MCF 10A (cell line): ENCODE measurements around the gene WDPCP. TPM values are rescaled to one million over a fixed set of nuclear protein-coding genes. Genes with fewer than 3 reads are reported as not detected.

Experiments
- BruUV-seq: library from RNA; stranded (reverse); fragments of 400-500 nt; replicated peaks from 2 replicates; lab custom pipeline; 2021; lab: Mats Ljungman, UMichigan
- CTCF ChIA-PET: fragments of 300-600 bp; sonication (Branson Sonifier 250); formaldehyde crosslinking; extraction: SDS; loops from one replicate; lab custom pipeline; 2021; ENCODE audit warnings: antibody characterized with exemption, inconsistent platforms; lab: Yijun Ruan, JAX
- POLR2A ChIA-PET: fragments of 300-600, 350-650 bp; sonication (Branson Sonifier 250); formaldehyde crosslinking; extraction: SDS; loops from one replicate; lab custom pipeline; 2020; ENCODE audit warnings: antibody characterized with exemption, inconsistent platforms; lab: Yijun Ruan, JAX
- DNase-seq: peaks from one replicate; pipeline ENCODE4 v3.0.0-alpha.2; 2018; ENCODE audit not compliant: unreplicated experiment
- H3K27ac Mint-ChIP-seq: one replicate; pipeline ENCODE4 v1.8.0; 2022; ENCODE audit warnings: mild to moderate bottlenecking, low read depth, mixed read lengths; ENCODE audit not compliant: unreplicated experiment
- H3K27me3 Mint-ChIP-seq: one replicate; pipeline ENCODE4 v1.8.0; 2022; ENCODE audit warnings: mixed read lengths; ENCODE audit not compliant: insufficient read depth, unreplicated experiment
- H3K36me3 Mint-ChIP-seq: one replicate; pipeline ENCODE4 v1.8.0; 2022; ENCODE audit warnings: mild to moderate bottlenecking, moderate library complexity, mixed read lengths; ENCODE audit not compliant: insufficient read depth, unreplicated experiment
- H3K4me1 Mint-ChIP-seq: one replicate; pipeline ENCODE4 v1.8.0; 2022; ENCODE audit warnings: mixed read lengths; ENCODE audit not compliant: insufficient read depth, unreplicated experiment
- H3K4me3 Mint-ChIP-seq: one replicate; pipeline ENCODE4 v1.8.0; 2022; ENCODE audit warnings: mild to moderate bottlenecking, moderate library complexity, mixed read lengths; ENCODE audit not compliant: unreplicated experiment
- H3K9me3 Mint-ChIP-seq: one replicate; pipeline ENCODE4 v1.8.0; 2022; ENCODE audit warnings: mixed read lengths; ENCODE audit not compliant: unreplicated experiment
- CTCF ChIP-seq: fragments of 200-600 bp; IDR thresholded peaks from one replicate; pipeline ENCODE4 v1.8.0; 2022; ENCODE audit warnings: antibody characterized with exemption, mild to moderate bottlenecking; ENCODE audit not compliant: unreplicated experiment
- intact Hi-C: fragments of 100-400 bp; cut with micrococcal nuclease; formaldehyde crosslinking; loops from 2 replicates; pipeline ENCODE4 v1.14.1; 2022
- total RNA-seq: library from RNA; stranded (reverse); gene quantifications from 2 replicates; pipeline ENCODE4 v1.2.3, GENCODE V29; 2022

WDPCP gene
- total RNA-seq, 1 experiment from 2014 or later = 6.9 TPM

- intact Hi-C loops = no loop called here
- no peak for TF ChIP-seq CTCF
- no peaks in the 10 kb centered on the region for H3K4me1 Mint-ChIP-seq
- DNase-seq = no peak
- no peak overlapping the region for H3K4me3 Mint-ChIP-seq
- H3K27me3 Mint-ChIP-seq = no peaks in the 10 kb centered on the region
- no TSS peak for BruUV-seq
- peaks cover 22% of the 10 kb centered on the region for H3K9me3 Mint-ChIP-seq
- CTCF ChIA-PET = no interaction called here
- no peaks in the 10 kb centered on the region for H3K36me3 Mint-ChIP-seq
- no peak overlapping the region for H3K27ac Mint-ChIP-seq
- POLR2A ChIA-PET = no interaction called here
Measured at GRCh38 chr2:63272560-63272959, 315.7 kb downstream of the WDPCP start.

- CTCF ChIA-PET = no interaction called here
Measured at GRCh38 chr2:63270717-63271116, 317.6 kb downstream of the WDPCP start.

GRCh38 chr2:63268946-63269345 lies 319.3 kb downstream of the WDPCP start:
- H3K4me3 Mint-ChIP-seq = no peak overlapping the region
- H3K4me1 Mint-ChIP-seq = no peaks in the 10 kb centered on the region
- no TSS peak for BruUV-seq
- no peaks in the 10 kb centered on the region for H3K27me3 Mint-ChIP-seq
- no peak for DNase-seq
- no peak for TF ChIP-seq CTCF
- intact Hi-C loops = no loop called here
- ChIA-PET POLR2A (interaction anchor here (0.6 kb wide), 1 partner anchor 46 kb away, joined by 4 read pairs; no protein-coding TSS in a partner anchor), CTCF (interaction anchor here (0.5 kb wide), 1 partner anchor 516 kb away, joined by 3 read pairs; no protein-coding TSS in a partner anchor)
- H3K27ac Mint-ChIP-seq = no peak overlapping the region
- peaks cover 20% of the 10 kb centered on the region for H3K9me3 Mint-ChIP-seq
- H3K36me3 Mint-ChIP-seq = no peaks in the 10 kb centered on the region

More at GRCh38 chr2:63270717-63271116, 317.6 kb downstream of the WDPCP start:
- no peaks in the 10 kb centered on the region for H3K27me3 Mint-ChIP-seq
- no peaks in the 10 kb centered on the region for H3K36me3 Mint-ChIP-seq
- no peak overlapping the region for H3K4me3 Mint-ChIP-seq
- intact Hi-C loops = no loop called here
- no TSS peak for BruUV-seq
- H3K27ac Mint-ChIP-seq = no peak overlapping the region
- H3K9me3 Mint-ChIP-seq = peaks cover 28% of the 10 kb centered on the region
- TF ChIP-seq CTCF = no peak
- POLR2A ChIA-PET = no interaction called here
- no peaks in the 10 kb centered on the region for H3K4me1 Mint-ChIP-seq
- DNase-seq = no peak

- ChIA-PET CTCF (no interaction called here), POLR2A (no interaction called here)
- no peak overlapping the region for H3K4me3 Mint-ChIP-seq
- no peaks in the 10 kb centered on the region for H3K4me1 Mint-ChIP-seq
- no TSS peak for BruUV-seq
- DNase-seq = no peak
- intact Hi-C loops = no loop called here
- H3K27ac Mint-ChIP-seq = no peak overlapping the region
- no peaks in the 10 kb centered on the region for H3K27me3 Mint-ChIP-seq
- no peak for TF ChIP-seq CTCF
- no peaks in the 10 kb centered on the region for H3K9me3 Mint-ChIP-seq
- H3K36me3 Mint-ChIP-seq = no peaks in the 10 kb centered on the region
Measured at GRCh38 chr2:63261137-63261621, 327.1 kb downstream of the WDPCP start.
